ENCODE data around the gene PDIA5.
"Not testable (repeated sequence)": the region's sequence is repeated elsewhere in the genome, so short reads cannot be mapped to it uniquely, and the experiment has no call there.

The PDIA5 gene

GRCh38 chr3:123096126-123096525 lies 29.3 kb downstream of the PDIA5 start:
- no peak for DNase-seq

GRCh38 chr3:123096731-123097130 lies 29.9 kb downstream of the PDIA5 start:
- DNase-seq = no peak

- DNase-seq = no peak
These were observed 31.9 kb downstream of the PDIA5 start for GRCh38 chr3:123098426-123099330.

- DNase-seq = no peak
These were observed 32.7 kb downstream of the PDIA5 start for GRCh38 chr3:123099331-123100192.

- DNase-seq = no peak
These were observed 33.5 kb downstream of the PDIA5 start for GRCh38 chr3:123100193-123100776.

GRCh38 chr3:123102249-123102648 lies 35.4 kb downstream of the PDIA5 start:
- DNase-seq = no peak

GRCh38 chr3:123102826-123103225 lies 36.0 kb downstream of the PDIA5 start:
- no peak for DNase-seq

- no peak for DNase-seq
These were observed 37.7 kb downstream of the PDIA5 start for GRCh38 chr3:123104550-123104949.

GRCh38 chr3:123105201-123106189 lies 38.7 kb downstream of the PDIA5 start:
- DNase-seq = no peak

- DNase-seq = no peak
These were observed 43.6 kb downstream of the PDIA5 start for GRCh38 chr3:123110282-123110975.

GRCh38 chr3:123110976-123111615 lies 44.3 kb downstream of the PDIA5 start:
- DNase-seq = no peak

GRCh38 chr3:123111640-123112039 lies 44.8 kb downstream of the PDIA5 start:
- DNase-seq = no peak

- no peak for DNase-seq
These were observed 45.4 kb downstream of the PDIA5 start for GRCh38 chr3:123112232-123112631.

- DNase-seq = not testable (repeated sequence)
These were observed 45.8 kb downstream of the PDIA5 start for GRCh38 chr3:123112656-123113055.

GRCh38 chr3:123113889-123114450 lies 47.1 kb downstream of the PDIA5 start:
- DNase-seq = no peak

GRCh38 chr3:123116116-123116515 lies 49.3 kb downstream of the PDIA5 start:
- no peak for DNase-seq

GRCh38 chr3:123119388-123119787 lies 52.6 kb downstream of the PDIA5 start:
- no peak for DNase-seq

- DNase-seq = no peak
These were observed 53.0 kb downstream of the PDIA5 start for GRCh38 chr3:123119802-123120201.

- DNase-seq = no peak
These were observed 53.7 kb downstream of the PDIA5 start for GRCh38 chr3:123120573-123120972.

GRCh38 chr3:123122057-123122456 lies 55.2 kb downstream of the PDIA5 start:
- DNase-seq = no peak
